ENCODE measurements around the gene ARVCF.

GRCh38 chr22:19996694-19997384 is 19.8 kb downstream of the ARVCF start:
- TF ChIP-seq CTCF (IDR thresholded peaks at IDR 0.05) (no peak), POLR2A (IDR thresholded peaks at IDR 0.05) (no peak)
